Neutrophil (primary cell): ENCODE measurements around the gene CEP85L.

ENCODE experiments used
- H3K27ac ChIP-seq: fragments of 200-600 bp; sonication (generic); 2 replicates; pipeline ENCODE4 v1.5.1; 2016; ENCODE audit warnings: mild to moderate bottlenecking, moderate library complexity
- H3K27me3 ChIP-seq: fragments of 200-600 bp; sonication (generic); 2 replicates; pipeline ENCODE4 v1.6.0; 2016; ENCODE audit warnings: mild to moderate bottlenecking
- H3K36me3 ChIP-seq: fragments of 200-600 bp; sonication (generic); 2 replicates; pipeline ENCODE4 v1.5.1; 2017
- H3K4me1 ChIP-seq, 2 experiments: fragments of 200-600 bp in 1 of 2; sonication (generic) in 1 of 2; 1 replicate in 1 of 2; 2 replicates in 1 of 2; pipeline versions ENCODE4 v1.5.1 to v1.6.1; 2013 to 2016; ENCODE audit warnings: low read depth in 1 of 2, low read length in 1 of 2, mild to moderate bottlenecking in 1 of 2, moderate library complexity in 1 of 2; ENCODE audit not compliant: control insufficient read depth in 1 of 2, insufficient read depth in 1 of 2
- H3K4me3 ChIP-seq, 2 experiments: fragments of 200-600 bp in 1 of 2; sonication (generic) in 1 of 2; 1 replicate in 1 of 2; 2 replicates in 1 of 2; pipeline ENCODE4 v1.5.1; 2013 to 2016; ENCODE audit warnings: low read depth in 1 of 2, low read length in 1 of 2, mild to moderate bottlenecking in 1 of 2, moderate library complexity in 1 of 2
- H3K9me3 ChIP-seq: fragments of 200-600 bp; sonication (generic); 2 replicates; pipeline ENCODE4 v1.5.1; 2016
- TF ChIP-seq, protein P1 (sequence below): fragments of 200-600 bp; sonication (generic); IDR thresholded peaks from 2 replicates; pipeline ENCODE4 v1.5.1; 2016; ENCODE audit warnings: antibody characterized with exemption

The CEP85L gene

DNA sequence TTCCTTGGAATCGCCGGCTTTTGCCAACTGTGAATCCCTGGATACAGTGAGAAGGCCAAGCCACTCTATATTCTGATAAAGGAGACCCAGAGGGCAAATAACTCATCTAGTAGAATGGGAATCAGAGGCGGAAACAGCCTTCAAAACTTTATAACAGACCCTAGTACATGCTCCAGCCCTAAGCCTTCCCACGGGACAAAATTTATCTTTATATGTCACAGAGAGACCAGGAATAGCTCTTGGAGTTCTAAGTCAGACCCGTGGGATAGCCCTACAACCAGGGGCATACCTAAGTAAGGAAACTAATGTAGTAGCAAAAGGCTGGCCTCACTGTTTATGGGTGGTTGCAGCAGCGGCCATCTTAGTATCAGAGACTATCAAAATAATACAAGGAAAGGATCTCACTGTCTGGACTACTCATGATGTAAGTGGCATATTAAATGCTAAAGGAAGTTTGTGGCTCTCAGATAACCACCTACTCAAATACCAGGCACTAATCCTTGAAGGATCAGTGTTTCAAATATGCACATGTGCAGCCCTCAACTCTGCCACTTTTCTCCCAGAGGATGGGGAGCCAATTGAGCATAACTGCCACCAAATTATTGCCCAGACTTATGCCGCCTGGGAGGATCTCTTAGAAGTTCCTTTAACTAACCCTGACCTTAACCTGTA, 29.5 kb downstream of the CEP85L start:
- H3K27ac ChIP-seq = no peak overlapping the region
- TF ChIP-seq, protein P1, sequence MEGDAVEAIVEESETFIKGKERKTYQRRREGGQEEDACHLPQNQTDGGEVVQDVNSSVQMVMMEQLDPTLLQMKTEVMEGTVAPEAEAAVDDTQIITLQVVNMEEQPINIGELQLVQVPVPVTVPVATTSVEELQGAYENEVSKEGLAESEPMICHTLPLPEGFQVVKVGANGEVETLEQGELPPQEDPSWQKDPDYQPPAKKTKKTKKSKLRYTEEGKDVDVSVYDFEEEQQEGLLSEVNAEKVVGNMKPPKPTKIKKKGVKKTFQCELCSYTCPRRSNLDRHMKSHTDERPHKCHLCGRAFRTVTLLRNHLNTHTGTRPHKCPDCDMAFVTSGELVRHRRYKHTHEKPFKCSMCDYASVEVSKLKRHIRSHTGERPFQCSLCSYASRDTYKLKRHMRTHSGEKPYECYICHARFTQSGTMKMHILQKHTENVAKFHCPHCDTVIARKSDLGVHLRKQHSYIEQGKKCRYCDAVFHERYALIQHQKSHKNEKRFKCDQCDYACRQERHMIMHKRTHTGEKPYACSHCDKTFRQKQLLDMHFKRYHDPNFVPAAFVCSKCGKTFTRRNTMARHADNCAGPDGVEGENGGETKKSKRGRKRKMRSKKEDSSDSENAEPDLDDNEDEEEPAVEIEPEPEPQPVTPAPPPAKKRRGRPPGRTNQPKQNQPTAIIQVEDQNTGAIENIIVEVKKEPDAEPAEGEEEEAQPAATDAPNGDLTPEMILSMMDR = no peak

DNA sequence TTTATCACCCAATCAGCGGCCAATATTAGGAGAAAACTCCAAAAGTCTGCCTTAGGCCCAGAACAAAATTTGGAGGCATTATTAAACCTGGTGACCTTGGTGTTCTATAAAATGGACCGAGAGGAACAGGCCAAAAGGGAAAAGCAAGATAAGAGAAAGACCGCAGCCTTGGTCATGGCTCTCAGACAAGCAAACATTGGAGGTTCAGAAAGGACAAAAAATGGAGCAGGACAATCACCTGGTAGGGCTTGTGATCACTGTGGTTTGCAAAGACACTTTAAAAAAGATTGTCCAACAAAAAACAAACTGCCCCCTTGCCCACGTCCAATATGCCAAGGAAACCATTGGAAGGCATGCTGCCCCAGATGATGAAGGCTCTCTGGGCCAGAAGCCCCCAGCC, 31.2 kb downstream of the CEP85L start:
- Histone ChIP-seq H3K36me3 (no peaks in the 10 kb centered on the region), H3K4me3 (no peak overlapping the region), H3K27ac (no peak overlapping the region), H3K27me3 (no peaks in the 10 kb centered on the region), H3K4me1 (no peaks in the 10 kb centered on the region), H3K9me3 (no peaks in the 10 kb centered on the region)
- TF ChIP-seq, protein P1 = no peak

More for the DNA sequence above, 29.5 kb downstream of the CEP85L start:
- no peaks in the 10 kb centered on the region for H3K36me3 ChIP-seq
- H3K4me3 ChIP-seq = no peak overlapping the region
- no peaks in the 10 kb centered on the region for H3K4me1 ChIP-seq
- H3K27me3 ChIP-seq = no peaks in the 10 kb centered on the region
- H3K9me3 ChIP-seq = no peaks in the 10 kb centered on the region

DNA sequence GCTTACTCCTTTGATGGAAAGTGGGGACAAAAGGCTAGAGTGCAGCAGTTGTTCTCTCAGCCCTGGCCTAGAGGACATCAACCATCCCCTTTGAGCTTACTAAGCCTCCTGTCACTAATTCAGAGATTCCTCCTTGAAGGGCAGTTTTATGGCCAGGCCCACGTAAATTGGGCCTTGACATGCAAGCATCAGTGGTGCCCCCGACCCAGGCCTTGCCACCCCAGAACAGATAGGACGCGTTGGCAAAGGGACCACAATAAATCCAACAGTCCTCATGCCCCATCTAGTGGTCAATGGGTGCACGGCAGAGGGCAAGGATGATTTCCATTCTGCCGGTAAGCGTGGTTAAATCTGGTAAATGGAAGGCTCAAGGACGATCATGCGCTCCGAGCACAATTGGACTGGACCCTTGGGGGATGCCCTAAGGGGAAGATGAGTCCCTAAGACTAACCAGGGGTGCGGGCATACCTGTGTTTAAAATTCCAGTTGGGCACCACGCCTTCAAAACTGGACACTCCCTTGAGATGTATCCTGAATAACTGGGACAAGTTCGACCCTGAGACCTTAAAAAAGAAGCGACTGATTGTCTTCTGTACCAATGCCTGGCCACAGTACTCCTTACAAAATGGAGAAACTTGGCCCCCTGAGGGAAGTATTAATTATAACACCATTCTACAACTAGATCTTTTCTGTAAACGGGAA, 32.6 kb downstream of the CEP85L start:
- Histone ChIP-seq H3K27ac (no peak overlapping the region), H3K4me3 (no peak overlapping the region), H3K9me3 (no peaks in the 10 kb centered on the region), H3K27me3 (no peaks in the 10 kb centered on the region), H3K4me1 (no peaks in the 10 kb centered on the region), H3K36me3 (no peaks in the 10 kb centered on the region)
- TF ChIP-seq, protein P1 = peak; percentile 55

DNA sequence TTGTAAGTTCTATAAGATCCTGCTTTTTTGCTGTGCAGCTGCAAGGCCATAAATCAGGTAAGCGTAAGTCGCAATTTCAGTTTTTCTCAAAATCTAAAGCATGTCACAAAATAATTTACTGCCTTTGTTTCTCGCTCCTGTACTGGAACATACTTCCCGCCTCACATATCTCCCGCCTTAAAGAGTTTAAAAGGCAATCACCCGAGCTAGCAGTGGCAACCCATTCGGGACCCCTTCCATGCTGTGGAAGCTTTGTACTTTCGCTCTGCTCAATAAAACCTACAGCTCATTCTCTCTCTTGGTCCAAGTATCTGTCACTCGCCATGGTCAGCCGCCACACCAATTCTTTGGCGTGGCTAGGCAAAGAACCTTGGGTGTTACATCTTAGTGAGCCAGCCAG, 34.0 kb downstream of the CEP85L start:
- TF ChIP-seq, protein P1 = no peak

DNA sequence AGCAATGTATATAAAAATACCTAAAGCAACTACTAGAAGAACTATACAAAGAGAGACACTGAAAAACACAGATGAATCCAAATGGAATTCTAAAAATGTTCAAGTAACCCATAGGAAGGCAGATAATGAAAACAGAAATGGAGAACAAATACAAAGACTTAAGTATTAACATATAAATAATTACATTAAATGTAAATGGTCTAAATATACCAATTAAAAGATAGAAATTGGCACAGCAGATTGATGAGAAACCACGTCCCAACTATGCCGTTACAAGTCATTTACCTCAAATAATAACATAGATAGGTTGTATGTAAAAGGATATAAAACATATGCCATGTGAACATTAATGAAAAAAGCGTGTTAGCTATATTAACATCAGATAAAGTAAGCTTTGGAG, 40.1 kb downstream of the CEP85L start:
- Histone ChIP-seq H3K27ac (no peak overlapping the region), H3K9me3 (no peaks in the 10 kb centered on the region), H3K4me1 (no peaks in the 10 kb centered on the region), H3K4me3 (no peak overlapping the region), H3K36me3 (no peaks in the 10 kb centered on the region), H3K27me3 (no peaks in the 10 kb centered on the region)
- TF ChIP-seq, protein P1 = no peak

More for the DNA sequence above, 34.0 kb downstream of the CEP85L start:
- no peaks in the 10 kb centered on the region for H3K27me3 ChIP-seq
- H3K4me3 ChIP-seq = no peak overlapping the region
- no peak overlapping the region for H3K27ac ChIP-seq
- H3K4me1 ChIP-seq = no peaks in the 10 kb centered on the region
- no peaks in the 10 kb centered on the region for H3K36me3 ChIP-seq
- H3K9me3 ChIP-seq = no peaks in the 10 kb centered on the region
